HepG2 (cell line): ENCODE measurements around the gene MAMLD1. TPM values are rescaled to one million over a fixed set of nuclear protein-coding genes. Genes with fewer than 3 reads are reported as not detected.

Experiments
- ATAC-seq: fragments of 200-7000 bp; cut with Tn5 transposase; 3 replicates; pipeline ENCODE4 v1.9.1; 2020; ENCODE audit warnings: mild to moderate bottlenecking, moderate library complexity
- BruUV-seq: library from RNA; stranded (reverse); fragments of 400-500 nt; replicated peaks from 2 replicates; lab custom pipeline; 2021; lab: Mats Ljungman, UMichigan
- CTCF ChIA-PET: fragments of 300-600 bp; formaldehyde crosslinking; extraction: SDS; loops from one replicate; lab custom pipeline; 2021; ENCODE audit warnings: low total read pairs, inconsistent platforms, low intra/inter-chr PET ratio; lab: Yijun Ruan, JAX
- POLR2A ChIA-PET: fragments of 350-600 bp; sonication (Branson Sonifier 250); formaldehyde crosslinking; loops from one replicate; lab custom pipeline; 2020; ENCODE audit warnings: antibody characterized with exemption, inconsistent platforms; lab: Yijun Ruan, JAX
- DNase-seq: peaks from one replicate; pipeline ENCODE4 v3.0.0-alpha.2; 2015; ENCODE audit warnings: low spot score
- FAIRE-seq: peaks from 3 replicates; lab custom pipeline; 2011; peaks lifted over from hg19 to GRCh38; lab: Jason Lieb, UNC
- H2AFZ ChIP-seq: one replicate; pipeline ENCODE4 v1.6.1; 2011; ENCODE audit warnings: low read length, inconsistent platforms
- H3K27ac ChIP-seq: fragments of 300-600 bp; 3 replicates; pipeline ENCODE4 v1.8.0; 2011; ENCODE audit warnings: mixed run types, mild to moderate bottlenecking, mixed read lengths, low read length, inconsistent platforms; ENCODE audit not compliant: insufficient read depth; ENCODE audit errors: extremely low read length
- H3K27me3 ChIP-seq, 2 experiments: fragments of 200-600 bp in 1 of 2; 2 replicates in 1 of 2; 3 replicates in 1 of 2; pipeline versions ENCODE4 v1.6.0 to v1.8.0; 2011; ENCODE audit warnings: low read length in 2 of 2, mild to moderate bottlenecking in 2 of 2, moderate library complexity in 2 of 2, inconsistent platforms in 1 of 2; ENCODE audit not compliant: insufficient read depth in 2 of 2, control insufficient read depth in 1 of 2
- H3K36me3 ChIP-seq, 2 experiments: fragments of 200-600 bp in 1 of 2; replicated peaks in 1 of 2; 2 replicates in 1 of 2; 3 replicates in 1 of 2; pipeline versions ENCODE4 v1.5.1 to v1.8.0; 2011; ENCODE audit warnings: low read length in 2 of 2, inconsistent platforms in 1 of 2; ENCODE audit not compliant: insufficient read depth in 2 of 2, control insufficient read depth in 1 of 2
- H3K4me1 ChIP-seq: 2 replicates; pipeline ENCODE4 v1.5.1; 2012; ENCODE audit warnings: low read length, inconsistent platforms; ENCODE audit not compliant: insufficient read depth
- H3K4me2 ChIP-seq: 2 replicates; pipeline ENCODE4 v1.6.0; 2011; ENCODE audit warnings: low read depth, low read length, inconsistent platforms
- H3K4me3 ChIP-seq, 3 experiments: fragments of 200-600 bp in 1 of 3; sonication (generic), shearing (Covaris generic) in 1 of 3; replicated peaks in 1 of 3; 2 replicates each; pipeline ENCODE4 v1.5.1; 2011 to 2016; ENCODE audit warnings: low read length in 3 of 3, inconsistent platforms in 2 of 3, low read depth in 2 of 3, mild to moderate bottlenecking in 2 of 3, control low read depth in 1 of 3, mixed read lengths in 1 of 3; ENCODE audit not compliant: insufficient read depth in 1 of 3
- H3K79me2 ChIP-seq: one replicate; pipeline ENCODE4 v1.6.1; 2011; ENCODE audit warnings: low read length, inconsistent platforms; ENCODE audit not compliant: insufficient read depth
- H3K9ac ChIP-seq: 2 replicates; pipeline ENCODE4 v1.6.0; 2011; ENCODE audit warnings: mild to moderate bottlenecking, low read depth, low read length, inconsistent platforms; ENCODE audit not compliant: insufficient read depth
- H3K9me3 ChIP-seq: 2 replicates; pipeline ENCODE4 v1.5.1; 2012; ENCODE audit warnings: mild to moderate bottlenecking, low read length
- H4K20me1 ChIP-seq: 2 replicates; pipeline ENCODE4 v1.6.0; 2011; ENCODE audit warnings: inconsistent platforms, mild to moderate bottlenecking, low read length, moderate library complexity; ENCODE audit not compliant: insufficient read depth
- ARID2 ChIP-seq: sonication (generic); formaldehyde crosslinking; IDR thresholded peaks from 2 replicates; pipeline ENCODE4 v1.8.1; 2022; ENCODE audit warnings: mild to moderate bottlenecking, missing genetic modification reagents, borderline replicate concordance
- CBX1 ChIP-seq: IDR thresholded peaks from one replicate; pipeline ENCODE4 v1.6.1; 2016; ENCODE audit warnings: antibody characterized with exemption, low read depth
- MATR3 ChIP-seq: sonication (generic); formaldehyde crosslinking; IDR thresholded peaks from 2 replicates; pipeline ENCODE4 v1.4.0; 2020; ENCODE audit warnings: missing genetic modification reagents
- ZFAT ChIP-seq: sonication (generic); formaldehyde crosslinking; conservative IDR thresholded peaks from 2 replicates; pipeline ENCODE4 v1.8.1; 2023; ENCODE audit warnings: missing genetic modification reagents, inconsistent platforms
- WGBS: methylation state at CpG from one replicate; pipeline ENCODE4 v1.1.6; 2017; ENCODE audit warnings: low lambda C conversion rate; 5-methylcytosine and 5-hydroxymethylcytosine counted together
- in situ Hi-C: cut with HindIII; loops from 2 replicates; pipeline ENCODE4 v1.10.0; 2017; ENCODE audit warnings: low pct_unique_long_range_greater_than_20kb; ENCODE audit not compliant: extremely low pct_ligation_motif_present
- intact Hi-C: fragments of 100-400 bp; cut with micrococcal nuclease; formaldehyde crosslinking; loops from one replicate; pipeline ENCODE4 v1.10.0; 2022; ENCODE audit not compliant: unreplicated experiment
- polyA plus RNA-seq, 8 experiments: library from polyadenylated mRNA; depleted of rRNA in 3 of 8; stranded (reverse) in 7 of 8; unstranded in 1 of 8; fragments of >200 nt; fragmentation: Illumina TruSeq in 4 of 8; extraction: Trizol in 4 of 8; gene quantifications; 2 replicates each; pipeline versions ENCODE4 v1.2.1 to v1.2.3, GENCODE V29; 2011 to 2016; ENCODE audit warnings: low read depth in 4 of 8, missing spikeins in 1 of 8, mixed read lengths in 1 of 8; ENCODE audit not compliant: insufficient read depth in 1 of 8
- total RNA-seq, 5 experiments: library from RNA; depleted of rRNA; stranded (reverse); fragments of >200 nt; fragmentation: Illumina TruSeq; extraction: Trizol; gene quantifications; 2 replicates each; pipeline ENCODE4 v1.2.3, GENCODE V29; 2016; ENCODE audit warnings: low read depth in 1 of 5
- TF ChIP-seq, protein P1 (sequence below): sonication (generic); formaldehyde crosslinking; IDR thresholded peaks from 2 replicates; pipeline ENCODE4 v1.4.0; 2020; ENCODE audit warnings: missing genetic modification reagents
- TF ChIP-seq, protein P2 (sequence below): sonication (generic); formaldehyde crosslinking; IDR thresholded peaks from 2 replicates; pipeline ENCODE4 v1.4.0; 2020; ENCODE audit warnings: mild to moderate bottlenecking, missing genetic modification reagents, borderline replicate concordance

MAMLD1 gene
- total and polyA plus RNA-seq, 2 of the 13 experiments (the other 11 are each of a cell fraction or from before 2014, with no cell fraction given): not detected

DNA sequence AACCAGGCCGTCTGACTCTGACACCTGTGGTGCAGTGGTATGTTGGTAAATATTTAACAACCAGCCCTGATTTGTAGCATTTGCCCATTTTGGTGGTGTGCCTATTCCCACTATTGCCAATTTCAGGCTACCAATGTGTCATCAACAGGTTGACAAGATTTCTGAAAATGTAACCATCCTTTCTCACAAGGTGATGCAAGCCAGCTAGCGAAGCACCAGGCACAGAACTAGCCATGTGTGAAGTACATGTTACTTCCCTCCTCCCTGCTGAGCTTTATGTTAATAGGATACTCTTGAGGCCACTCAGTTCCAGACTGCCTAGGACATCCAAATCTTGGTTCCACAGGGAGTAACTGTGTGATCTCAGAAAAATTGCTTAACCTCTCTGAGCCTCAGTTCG is 7.2 kb upstream of the MAMLD1 start:
- H2AFZ ChIP-seq: no peak overlapping the region
- H3K4me1 ChIP-seq: no peaks in the 10 kb centered on the region
- no TSS peak for BruUV-seq
- WGBS: no CpG with 5 or more reads among the region's 3 CpGs
- H3K4me2 ChIP-seq: no peak overlapping the region
- no peaks in the 10 kb centered on the region for H3K9me3 ChIP-seq
- no peak for FAIRE-seq
- POLR2A ChIA-PET: no interaction called here
- no peak overlapping the region for H3K27ac ChIP-seq
- intact Hi-C loops: no loop called here
- H3K4me3 ChIP-seq: no peak overlapping the region
- no peak for DNase-seq
- no peak for ATAC-seq
- H3K79me2 ChIP-seq: no peaks in the 10 kb centered on the region
- peaks cover 0 to 2% of the 10 kb centered on the region in 2 experiments; a peak in 2 of 5 replicates for H3K27me3 ChIP-seq
- H4K20me1 ChIP-seq: no peaks in the 10 kb centered on the region
- CTCF ChIA-PET: no interaction called here
- no peaks in the 10 kb centered on the region for H3K36me3 ChIP-seq
- no peak overlapping the region for H3K9ac ChIP-seq
- TF ChIP-seq MATR3 (no peak), ARID2 (no peak), ZFAT (no peak), CBX1 (no peak)
- TF ChIP-seq, protein P1, sequence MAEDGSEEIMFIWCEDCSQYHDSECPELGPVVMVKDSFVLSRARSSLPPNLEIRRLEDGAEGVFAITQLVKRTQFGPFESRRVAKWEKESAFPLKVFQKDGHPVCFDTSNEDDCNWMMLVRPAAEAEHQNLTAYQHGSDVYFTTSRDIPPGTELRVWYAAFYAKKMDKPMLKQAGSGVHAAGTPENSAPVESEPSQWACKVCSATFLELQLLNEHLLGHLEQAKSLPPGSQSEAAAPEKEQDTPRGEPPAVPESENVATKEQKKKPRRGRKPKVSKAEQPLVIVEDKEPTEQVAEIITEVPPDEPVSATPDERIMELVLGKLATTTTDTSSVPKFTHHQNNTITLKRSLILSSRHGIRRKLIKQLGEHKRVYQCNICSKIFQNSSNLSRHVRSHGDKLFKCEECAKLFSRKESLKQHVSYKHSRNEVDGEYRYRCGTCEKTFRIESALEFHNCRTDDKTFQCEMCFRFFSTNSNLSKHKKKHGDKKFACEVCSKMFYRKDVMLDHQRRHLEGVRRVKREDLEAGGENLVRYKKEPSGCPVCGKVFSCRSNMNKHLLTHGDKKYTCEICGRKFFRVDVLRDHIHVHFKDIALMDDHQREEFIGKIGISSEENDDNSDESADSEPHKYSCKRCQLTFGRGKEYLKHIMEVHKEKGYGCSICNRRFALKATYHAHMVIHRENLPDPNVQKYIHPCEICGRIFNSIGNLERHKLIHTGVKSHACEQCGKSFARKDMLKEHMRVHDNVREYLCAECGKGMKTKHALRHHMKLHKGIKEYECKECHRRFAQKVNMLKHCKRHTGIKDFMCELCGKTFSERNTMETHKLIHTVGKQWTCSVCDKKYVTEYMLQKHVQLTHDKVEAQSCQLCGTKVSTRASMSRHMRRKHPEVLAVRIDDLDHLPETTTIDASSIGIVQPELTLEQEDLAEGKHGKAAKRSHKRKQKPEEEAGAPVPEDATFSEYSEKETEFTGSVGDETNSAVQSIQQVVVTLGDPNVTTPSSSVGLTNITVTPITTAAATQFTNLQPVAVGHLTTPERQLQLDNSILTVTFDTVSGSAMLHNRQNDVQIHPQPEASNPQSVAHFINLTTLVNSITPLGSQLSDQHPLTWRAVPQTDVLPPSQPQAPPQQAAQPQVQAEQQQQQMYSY: no peak
- TF ChIP-seq, protein P2, sequence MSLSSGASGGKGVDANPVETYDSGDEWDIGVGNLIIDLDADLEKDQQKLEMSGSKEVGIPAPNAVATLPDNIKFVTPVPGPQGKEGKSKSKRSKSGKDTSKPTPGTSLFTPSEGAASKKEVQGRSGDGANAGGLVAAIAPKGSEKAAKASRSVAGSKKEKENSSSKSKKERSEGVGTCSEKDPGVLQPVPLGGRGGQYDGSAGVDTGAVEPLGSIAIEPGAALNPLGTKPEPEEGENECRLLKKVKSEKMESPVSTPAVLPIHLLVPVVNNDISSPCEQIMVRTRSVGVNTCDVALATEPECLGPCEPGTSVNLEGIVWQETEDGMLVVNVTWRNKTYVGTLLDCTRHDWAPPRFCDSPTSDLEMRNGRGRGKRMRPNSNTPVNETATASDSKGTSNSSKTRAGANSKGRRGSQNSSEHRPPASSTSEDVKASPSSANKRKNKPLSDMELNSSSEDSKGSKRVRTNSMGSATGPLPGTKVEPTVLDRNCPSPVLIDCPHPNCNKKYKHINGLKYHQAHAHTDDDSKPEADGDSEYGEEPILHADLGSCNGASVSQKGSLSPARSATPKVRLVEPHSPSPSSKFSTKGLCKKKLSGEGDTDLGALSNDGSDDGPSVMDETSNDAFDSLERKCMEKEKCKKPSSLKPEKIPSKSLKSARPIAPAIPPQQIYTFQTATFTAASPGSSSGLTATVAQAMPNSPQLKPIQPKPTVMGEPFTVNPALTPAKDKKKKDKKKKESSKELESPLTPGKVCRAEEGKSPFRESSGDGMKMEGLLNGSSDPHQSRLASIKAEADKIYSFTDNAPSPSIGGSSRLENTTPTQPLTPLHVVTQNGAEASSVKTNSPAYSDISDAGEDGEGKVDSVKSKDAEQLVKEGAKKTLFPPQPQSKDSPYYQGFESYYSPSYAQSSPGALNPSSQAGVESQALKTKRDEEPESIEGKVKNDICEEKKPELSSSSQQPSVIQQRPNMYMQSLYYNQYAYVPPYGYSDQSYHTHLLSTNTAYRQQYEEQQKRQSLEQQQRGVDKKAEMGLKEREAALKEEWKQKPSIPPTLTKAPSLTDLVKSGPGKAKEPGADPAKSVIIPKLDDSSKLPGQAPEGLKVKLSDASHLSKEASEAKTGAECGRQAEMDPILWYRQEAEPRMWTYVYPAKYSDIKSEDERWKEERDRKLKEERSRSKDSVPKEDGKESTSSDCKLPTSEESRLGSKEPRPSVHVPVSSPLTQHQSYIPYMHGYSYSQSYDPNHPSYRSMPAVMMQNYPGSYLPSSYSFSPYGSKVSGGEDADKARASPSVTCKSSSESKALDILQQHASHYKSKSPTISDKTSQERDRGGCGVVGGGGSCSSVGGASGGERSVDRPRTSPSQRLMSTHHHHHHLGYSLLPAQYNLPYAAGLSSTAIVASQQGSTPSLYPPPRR (CRISPR knock-in tag): no peak
- in situ Hi-C loops: loop anchor here (25.0 kb wide), 1 partner anchor 394 kb away; no protein-coding TSS in a partner anchor
